GM19372 (cell line): ENCODE measurements around the gene SH3RF1.

ENCODE experiments used
- ATAC-seq: cut with Tn5 transposase; IDR thresholded peaks from one replicate; pipeline ENCODE4 v1.9.1; 2021; ENCODE audit warnings: mild to moderate bottlenecking, low read depth, moderate library complexity; ENCODE audit not compliant: unreplicated experiment

Gene SH3RF1

GRCh38 chr4:169089004-169089403, 181.8 kb downstream of the SH3RF1 start:
- no peak for ATAC-seq

- no peak for ATAC-seq
Measured at GRCh38 chr4:169084954-169085353, 185.8 kb downstream of the SH3RF1 start.

GRCh38 chr4:169080981-169081380, 189.8 kb downstream of the SH3RF1 start:
- ATAC-seq = peak; percentile 2

- peak; percentile 78 for ATAC-seq
Measured at GRCh38 chr4:169079942-169080827, 190.6 kb downstream of the SH3RF1 start.

- ATAC-seq = no peak
Measured at GRCh38 chr4:169074117-169074516, 196.6 kb downstream of the SH3RF1 start.

- ATAC-seq = no peak
Measured at GRCh38 chr4:169071747-169072146, 199.0 kb downstream of the SH3RF1 start.

- ATAC-seq = no peak
Measured at GRCh38 chr4:169070895-169071218, 199.9 kb downstream of the SH3RF1 start.

- ATAC-seq = no peak
Measured at GRCh38 chr4:169070071-169070894, 200.5 kb downstream of the SH3RF1 start.

- ATAC-seq = peak; percentile 78
Measured at GRCh38 chr4:169068423-169068822, 202.3 kb downstream of the SH3RF1 start.

- no peak for ATAC-seq
Measured at GRCh38 chr4:169066934-169067333, 203.8 kb downstream of the SH3RF1 start.

- ATAC-seq = no peak
Measured at GRCh38 chr4:169064296-169064695, 206.5 kb downstream of the SH3RF1 start.

GRCh38 chr4:169063441-169063840, 207.3 kb downstream of the SH3RF1 start:
- ATAC-seq = no peak

- ATAC-seq = no peak
Measured at GRCh38 chr4:169062897-169063244, 207.9 kb downstream of the SH3RF1 start.

- no peak for ATAC-seq
Measured at GRCh38 chr4:169061386-169061785, 209.4 kb downstream of the SH3RF1 start.

- no peak for ATAC-seq
Measured at GRCh38 chr4:169060391-169061091, 210.2 kb downstream of the SH3RF1 start.

- no peak for ATAC-seq
Measured at GRCh38 chr4:169059306-169060211, 211.2 kb downstream of the SH3RF1 start.

GRCh38 chr4:169058312-169058711, 212.4 kb downstream of the SH3RF1 start:
- no peak for ATAC-seq

GRCh38 chr4:169054879-169055278, 215.9 kb downstream of the SH3RF1 start:
- ATAC-seq = peak; percentile 54

- ATAC-seq = no peak
Measured at GRCh38 chr4:169052594-169052945, 218.2 kb downstream of the SH3RF1 start.
